ENCODE results near the gene ITPR3.

DNA sequence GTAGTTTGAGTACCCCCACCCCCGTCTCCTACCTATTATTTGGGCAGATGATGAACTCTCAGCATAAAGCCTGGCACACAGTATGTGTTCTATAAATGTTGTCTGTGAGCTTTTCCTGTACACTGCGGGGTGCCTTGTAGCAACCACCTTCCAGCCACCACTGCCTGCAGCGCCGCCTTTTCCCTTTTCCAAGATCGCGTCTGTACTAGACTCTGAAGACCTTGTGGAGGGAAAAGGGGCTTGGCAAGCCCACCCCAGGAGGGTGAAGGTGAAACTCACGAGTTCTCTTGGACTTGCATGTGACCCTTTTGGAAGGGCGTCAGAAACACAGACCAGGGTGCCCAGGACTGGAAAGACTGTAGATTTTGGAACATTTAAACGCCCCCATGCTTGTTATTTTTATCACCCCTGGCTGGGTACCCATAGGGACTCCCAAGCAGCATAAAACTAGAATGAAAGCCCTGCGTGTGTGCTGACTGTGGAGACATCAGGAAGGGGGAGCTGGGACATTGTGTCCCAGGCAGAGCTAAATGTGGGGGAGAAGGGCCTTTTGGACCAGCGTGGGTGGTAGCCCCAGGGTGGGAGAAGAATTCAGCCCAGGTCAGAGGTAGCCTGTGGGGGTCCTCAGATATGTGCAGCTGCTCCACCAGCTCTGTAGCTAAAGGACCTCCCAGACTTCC, 49.3 kb upstream of the ITPR3 start:
- TF ChIP-seq FOXM1 (IDR thresholded peaks at IDR 0.05; ENCODE audit: borderline replicate concordance) (no peak), TARDBP (IDR thresholded peaks at IDR 0.05) (no peak), SUZ12 (IDR thresholded peaks at IDR 0.05) (no peak), ZNF384 (IDR thresholded peaks at IDR 0.05) (no peak), BHLHE40 (IDR thresholded peaks at IDR 0.05; ENCODE audit: borderline replicate concordance) (no peak), FOXA1 (IDR thresholded peaks at IDR 0.05) (no peak), FOXK2 (IDR thresholded peaks at IDR 0.05) (no peak), CTBP1 (IDR thresholded peaks at IDR 0.05; ENCODE audit: borderline replicate concordance) (no peak), L3MBTL2 (conservative IDR thresholded peaks at IDR 0.05) (no peak), SP1 (IDR thresholded peaks at IDR 0.05) (no peak), NFRKB (IDR thresholded peaks at IDR 0.05) (no peak), ARNT (IDR thresholded peaks at IDR 0.05) (no peak)
- TF ChIP-seq, protein P1, sequence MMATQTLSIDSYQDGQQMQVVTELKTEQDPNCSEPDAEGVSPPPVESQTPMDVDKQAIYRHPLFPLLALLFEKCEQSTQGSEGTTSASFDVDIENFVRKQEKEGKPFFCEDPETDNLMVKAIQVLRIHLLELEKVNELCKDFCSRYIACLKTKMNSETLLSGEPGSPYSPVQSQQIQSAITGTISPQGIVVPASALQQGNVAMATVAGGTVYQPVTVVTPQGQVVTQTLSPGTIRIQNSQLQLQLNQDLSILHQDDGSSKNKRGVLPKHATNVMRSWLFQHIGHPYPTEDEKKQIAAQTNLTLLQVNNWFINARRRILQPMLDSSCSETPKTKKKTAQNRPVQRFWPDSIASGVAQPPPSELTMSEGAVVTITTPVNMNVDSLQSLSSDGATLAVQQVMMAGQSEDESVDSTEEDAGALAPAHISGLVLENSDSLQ (IDR thresholded peaks at IDR 0.05) = no peak

Data from HEK293T (cell line).